ENCODE results near the gene SLC4A11. TPM values are rescaled to one million over a fixed set of nuclear protein-coding genes. Genes with fewer than 3 reads are reported as not detected.

The SLC4A11 gene
- total and polyA plus RNA-seq, 2 experiments from 2014 or later = 14.8 to 17.1 TPM

DNA sequence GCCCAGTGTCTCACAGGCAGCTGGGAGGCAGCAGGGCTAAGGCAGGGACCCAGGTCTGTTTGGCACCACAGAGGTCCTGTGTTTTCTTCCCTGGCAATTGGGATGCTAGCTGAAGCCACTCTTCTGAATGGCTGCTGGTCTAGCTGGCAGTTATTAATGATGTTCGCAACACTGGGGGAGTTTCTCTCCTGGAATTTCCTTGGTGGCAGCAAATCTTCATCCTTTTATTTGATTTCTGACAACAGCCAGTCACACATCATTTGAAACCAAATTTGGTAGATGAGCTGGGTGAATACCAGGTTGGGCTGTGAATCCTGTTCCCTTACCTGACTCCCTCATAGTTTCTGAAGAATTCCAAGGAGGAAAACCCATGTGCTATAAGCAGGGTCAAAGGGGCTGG is 40.8 kb upstream of the SLC4A11 start:
- no peak overlapping the region for H3K4me3 Mint-ChIP-seq
- TF ChIP-seq, protein P1, sequence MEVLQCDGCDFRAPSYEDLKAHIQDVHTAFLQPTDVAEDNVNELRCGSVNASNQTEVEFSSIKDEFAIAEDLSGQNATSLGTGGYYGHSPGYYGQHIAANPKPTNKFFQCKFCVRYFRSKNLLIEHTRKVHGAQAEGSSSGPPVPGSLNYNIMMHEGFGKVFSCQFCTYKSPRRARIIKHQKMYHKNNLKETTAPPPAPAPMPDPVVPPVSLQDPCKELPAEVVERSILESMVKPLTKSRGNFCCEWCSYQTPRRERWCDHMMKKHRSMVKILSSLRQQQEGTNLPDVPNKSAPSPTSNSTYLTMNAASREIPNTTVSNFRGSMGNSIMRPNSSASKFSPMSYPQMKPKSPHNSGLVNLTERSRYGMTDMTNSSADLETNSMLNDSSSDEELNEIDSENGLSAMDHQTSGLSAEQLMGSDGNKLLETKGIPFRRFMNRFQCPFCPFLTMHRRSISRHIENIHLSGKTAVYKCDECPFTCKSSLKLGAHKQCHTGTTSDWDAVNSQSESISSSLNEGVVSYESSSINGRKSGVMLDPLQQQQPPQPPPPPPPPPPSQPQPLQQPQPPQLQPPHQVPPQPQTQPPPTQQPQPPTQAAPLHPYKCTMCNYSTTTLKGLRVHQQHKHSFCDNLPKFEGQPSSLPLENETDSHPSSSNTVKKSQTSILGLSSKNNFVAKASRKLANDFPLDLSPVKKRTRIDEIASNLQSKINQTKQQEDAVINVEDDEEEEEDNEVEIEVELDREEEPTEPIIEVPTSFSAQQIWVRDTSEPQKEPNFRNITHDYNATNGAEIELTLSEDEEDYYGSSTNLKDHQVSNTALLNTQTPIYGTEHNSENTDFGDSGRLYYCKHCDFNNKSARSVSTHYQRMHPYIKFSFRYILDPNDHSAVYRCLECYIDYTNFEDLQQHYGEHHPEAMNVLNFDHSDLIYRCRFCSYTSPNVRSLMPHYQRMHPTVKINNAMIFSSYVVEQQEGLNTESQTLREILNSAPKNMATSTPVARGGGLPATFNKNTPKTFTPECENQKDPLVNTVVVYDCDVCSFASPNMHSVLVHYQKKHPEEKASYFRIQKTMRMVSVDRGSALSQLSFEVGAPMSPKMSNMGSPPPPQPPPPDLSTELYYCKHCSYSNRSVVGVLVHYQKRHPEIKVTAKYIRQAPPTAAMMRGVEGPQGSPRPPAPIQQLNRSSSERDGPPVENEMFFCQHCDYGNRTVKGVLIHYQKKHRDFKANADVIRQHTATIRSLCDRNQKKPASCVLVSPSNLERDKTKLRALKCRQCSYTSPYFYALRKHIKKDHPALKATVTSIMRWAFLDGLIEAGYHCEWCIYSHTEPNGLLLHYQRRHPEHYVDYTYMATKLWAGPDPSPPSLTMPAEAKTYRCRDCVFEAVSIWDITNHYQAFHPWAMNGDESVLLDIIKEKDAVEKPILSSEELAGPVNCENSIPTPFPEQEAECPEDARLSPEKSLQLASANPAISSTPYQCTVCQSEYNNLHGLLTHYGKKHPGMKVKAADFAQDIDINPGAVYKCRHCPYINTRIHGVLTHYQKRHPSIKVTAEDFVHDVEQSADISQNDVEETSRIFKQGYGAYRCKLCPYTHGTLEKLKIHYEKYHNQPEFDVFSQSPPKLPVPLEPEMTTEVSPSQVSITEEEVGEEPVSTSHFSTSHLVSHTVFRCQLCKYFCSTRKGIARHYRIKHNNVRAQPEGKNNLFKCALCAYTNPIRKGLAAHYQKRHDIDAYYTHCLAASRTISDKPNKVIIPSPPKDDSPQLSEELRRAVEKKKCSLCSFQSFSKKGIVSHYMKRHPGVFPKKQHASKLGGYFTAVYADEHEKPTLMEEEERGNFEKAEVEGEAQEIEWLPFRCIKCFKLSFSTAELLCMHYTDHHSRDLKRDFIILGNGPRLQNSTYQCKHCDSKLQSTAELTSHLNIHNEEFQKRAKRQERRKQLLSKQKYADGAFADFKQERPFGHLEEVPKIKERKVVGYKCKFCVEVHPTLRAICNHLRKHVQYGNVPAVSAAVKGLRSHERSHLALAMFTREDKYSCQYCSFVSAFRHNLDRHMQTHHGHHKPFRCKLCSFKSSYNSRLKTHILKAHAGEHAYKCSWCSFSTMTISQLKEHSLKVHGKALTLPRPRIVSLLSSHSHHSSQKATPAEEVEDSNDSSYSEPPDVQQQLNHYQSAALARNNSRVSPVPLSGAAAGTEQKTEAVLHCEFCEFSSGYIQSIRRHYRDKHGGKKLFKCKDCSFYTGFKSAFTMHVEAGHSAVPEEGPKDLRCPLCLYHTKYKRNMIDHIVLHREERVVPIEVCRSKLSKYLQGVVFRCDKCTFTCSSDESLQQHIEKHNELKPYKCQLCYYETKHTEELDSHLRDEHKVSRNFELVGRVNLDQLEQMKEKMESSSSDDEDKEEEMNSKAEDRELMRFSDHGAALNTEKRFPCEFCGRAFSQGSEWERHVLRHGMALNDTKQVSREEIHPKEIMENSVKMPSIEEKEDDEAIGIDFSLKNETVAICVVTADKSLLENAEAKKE (CRISPR knock-in tag; IDR thresholded peaks at IDR 0.05) = no peak
- no peak for TF ChIP-seq ZNF331 (CRISPR knock-in tag; IDR thresholded peaks at IDR 0.05; ENCODE audit: low read depth)
- no peak for TF ChIP-seq REST (IDR thresholded peaks at IDR 0.05; ENCODE audit: unreplicated experiment)
- TF ChIP-seq ETS1 (IDR thresholded peaks at IDR 0.05) = no peak
- no peak for TF ChIP-seq EZH2 (IDR thresholded peaks at IDR 0.05; ENCODE audit: low read depth, unreplicated experiment)

More for the DNA sequence above, 40.8 kb upstream of the SLC4A11 start:
- Mint-ChIP-seq H3K36me3 (ENCODE audit: low read depth) (no peaks in the 10 kb centered on the region), H3K4me1 (peaks cover 8% of the 10 kb centered on the region), H3K27ac (no peak overlapping the region), H3K9me3 (no peaks in the 10 kb centered on the region), H3K27me3 (ENCODE audit: insufficient read depth, low read depth, poor library complexity) (peaks cover 5% of the 10 kb centered on the region)
- no peak overlapping the region for H3K4me2 ChIP-seq
- no peaks in the 10 kb centered on the region for H3K9me2 ChIP-seq (ENCODE audit: insufficient read depth)
- ATAC-seq = no peak
- no peak overlapping the region for H3K27ac ChIP-seq (ENCODE audit: low read depth)
- no peaks in the 10 kb centered on the region for H3K4me1 ChIP-seq (ENCODE audit: insufficient read depth)
- H3K4me3 ChIP-seq = no peak overlapping the region
- no peak overlapping the region for H2AFZ ChIP-seq
- no peaks in the 10 kb centered on the region for H4K20me1 ChIP-seq (replicated peaks; ENCODE audit: insufficient read depth)
- H3K79me2 ChIP-seq (replicated peaks; ENCODE audit: insufficient read depth) = no peaks in the 10 kb centered on the region
- H3F3A ChIP-seq (replicated peaks; ENCODE audit: low read depth) = no peaks in the 10 kb centered on the region
- no peaks in the 10 kb centered on the region for H3K27me3 ChIP-seq (ENCODE audit: insufficient read depth)
- DNase-seq (ENCODE audit: low spot score) = no peak
- H3K36me3 ChIP-seq (ENCODE audit: insufficient read depth) = no peaks in the 10 kb centered on the region

Data from GM23338 (cell line).